Measurements from ENCODE around the gene SLC2A9. TPM values are rescaled to one million over a fixed set of nuclear protein-coding genes. Genes with fewer than 3 reads are reported as not detected.
A peak's percentile ranks its signal among the peaks of the same experiment; 100 is the strongest.

SLC2A9 gene
- total and polyA plus RNA-seq, 2 experiments from 2014 or later, result 6.2 to 7.8 TPM

GRCh38 chr4:10048941-10049697 lies 27.8 kb upstream of the SLC2A9 start:
- WGBS (ENCODE audit: low lambda C conversion rate, missing lambda C conversion rate), result 66% methylated on average over 4 of the region's 4 CpGs
- Histone ChIP-seq H3K36me3 (replicated peaks; ENCODE audit: insufficient read depth, low read depth) (no peaks in the 10 kb centered on the region), H3K4me2 (no peak overlapping the region), H3K79me2 (no peaks in the 10 kb centered on the region), H3K27ac (peak overlapping the region; percentile 57), H3K27me3 (no peaks in the 10 kb centered on the region), H3K4me3 (no peak overlapping the region), H3K9me2 (replicated peaks; ENCODE audit: insufficient read depth) (no peaks in the 10 kb centered on the region), H2AFZ (no peak overlapping the region), H4K20me1 (ENCODE audit: insufficient read depth, poor library complexity, severe bottlenecking) (no peaks in the 10 kb centered on the region), H3K4me1 (ENCODE audit: insufficient read depth) (peaks cover 10% of the 10 kb centered on the region), H3K9me3 (ENCODE audit: low read depth) (no peaks in the 10 kb centered on the region)
- TF ChIP-seq EZH2phosphoT487 (IDR thresholded peaks at IDR 0.05; ENCODE audit: low read depth, severe bottlenecking, unreplicated experiment), result no peak
- TF ChIP-seq EZH2 (IDR thresholded peaks at IDR 0.05; ENCODE audit: borderline replicate concordance), result no peak
- no peak for TF ChIP-seq CTCF (IDR thresholded peaks at IDR 0.05; ENCODE audit: poor library complexity)
- DNase-seq (ENCODE audit: low spot score), result peak; percentile 43

GRCh38 chr4:10047967-10048366 lies 26.7 kb upstream of the SLC2A9 start:
- Histone ChIP-seq H3K9me2 (replicated peaks; ENCODE audit: insufficient read depth) (no peaks in the 10 kb centered on the region), H3K4me1 (ENCODE audit: insufficient read depth) (peaks cover 10% of the 10 kb centered on the region), H3K9me3 (ENCODE audit: low read depth) (no peaks in the 10 kb centered on the region), H3K27me3 (no peaks in the 10 kb centered on the region), H3K4me3 (no peak overlapping the region), H3K27ac (no peak overlapping the region), H3K4me2 (no peak overlapping the region), H2AFZ (no peak overlapping the region), H3K36me3 (replicated peaks; ENCODE audit: insufficient read depth, low read depth) (no peaks in the 10 kb centered on the region), H4K20me1 (ENCODE audit: insufficient read depth, poor library complexity, severe bottlenecking) (no peaks in the 10 kb centered on the region), H3K79me2 (no peaks in the 10 kb centered on the region)
- TF ChIP-seq CTCF (IDR thresholded peaks at IDR 0.05; ENCODE audit: poor library complexity), result no peak
- no peak for TF ChIP-seq EZH2 (IDR thresholded peaks at IDR 0.05; ENCODE audit: borderline replicate concordance)
- no peak for TF ChIP-seq EZH2phosphoT487 (IDR thresholded peaks at IDR 0.05; ENCODE audit: low read depth, severe bottlenecking, unreplicated experiment)
- WGBS (ENCODE audit: low lambda C conversion rate, missing lambda C conversion rate), result 92% methylated on average over 5 of the region's 5 CpGs
- DNase-seq (ENCODE audit: low spot score), result no peak

GRCh38 chr4:10046471-10046870 lies 25.2 kb upstream of the SLC2A9 start:
- H3K27ac ChIP-seq, result peak overlapping the region; percentile 87
- no peaks in the 10 kb centered on the region for H3K27me3 ChIP-seq
- no peaks in the 10 kb centered on the region for H3K9me3 ChIP-seq (ENCODE audit: low read depth)
- no peaks in the 10 kb centered on the region for H4K20me1 ChIP-seq (ENCODE audit: insufficient read depth, poor library complexity, severe bottlenecking)
- H3K4me3 ChIP-seq, result no peak overlapping the region
- TF ChIP-seq EZH2 (IDR thresholded peaks at IDR 0.05; ENCODE audit: borderline replicate concordance) (no peak), EZH2phosphoT487 (IDR thresholded peaks at IDR 0.05; ENCODE audit: low read depth, severe bottlenecking, unreplicated experiment) (no peak), CTCF (IDR thresholded peaks at IDR 0.05; ENCODE audit: poor library complexity) (no peak)
- H2AFZ ChIP-seq, result no peak overlapping the region
- H3K4me2 ChIP-seq, result no peak overlapping the region
- no peaks in the 10 kb centered on the region for H3K9me2 ChIP-seq (replicated peaks; ENCODE audit: insufficient read depth)
- DNase-seq (ENCODE audit: low spot score), result no peak
- peaks cover 10% of the 10 kb centered on the region for H3K4me1 ChIP-seq (ENCODE audit: insufficient read depth)
- no peaks in the 10 kb centered on the region for H3K79me2 ChIP-seq
- 76% methylated on average over 3 of the region's 3 CpGs for WGBS (ENCODE audit: low lambda C conversion rate, missing lambda C conversion rate)
- H3K36me3 ChIP-seq (replicated peaks; ENCODE audit: insufficient read depth, low read depth), result no peaks in the 10 kb centered on the region

Measured in hepatocyte (in vitro differentiated cells).